GM12892 (cell line): ENCODE data around the gene PRKAR1B.

Experiments
- POLR2A ChIP-seq: IDR thresholded peaks from 2 replicates; pipeline ENCODE4 v1.6.1; 2011; ENCODE audit warnings: low read depth, low read length, control low read depth
- POLR2AphosphoS5 ChIP-seq: IDR thresholded peaks from 2 replicates; pipeline ENCODE4 v1.6.1; 2011; ENCODE audit warnings: low read depth, low read length, control low read depth
- TAF1 ChIP-seq: IDR thresholded peaks from 2 replicates; pipeline ENCODE4 v1.6.1; 2011; ENCODE audit warnings: low read depth, mild to moderate bottlenecking, control low read depth, low read length, borderline replicate concordance

DNA sequence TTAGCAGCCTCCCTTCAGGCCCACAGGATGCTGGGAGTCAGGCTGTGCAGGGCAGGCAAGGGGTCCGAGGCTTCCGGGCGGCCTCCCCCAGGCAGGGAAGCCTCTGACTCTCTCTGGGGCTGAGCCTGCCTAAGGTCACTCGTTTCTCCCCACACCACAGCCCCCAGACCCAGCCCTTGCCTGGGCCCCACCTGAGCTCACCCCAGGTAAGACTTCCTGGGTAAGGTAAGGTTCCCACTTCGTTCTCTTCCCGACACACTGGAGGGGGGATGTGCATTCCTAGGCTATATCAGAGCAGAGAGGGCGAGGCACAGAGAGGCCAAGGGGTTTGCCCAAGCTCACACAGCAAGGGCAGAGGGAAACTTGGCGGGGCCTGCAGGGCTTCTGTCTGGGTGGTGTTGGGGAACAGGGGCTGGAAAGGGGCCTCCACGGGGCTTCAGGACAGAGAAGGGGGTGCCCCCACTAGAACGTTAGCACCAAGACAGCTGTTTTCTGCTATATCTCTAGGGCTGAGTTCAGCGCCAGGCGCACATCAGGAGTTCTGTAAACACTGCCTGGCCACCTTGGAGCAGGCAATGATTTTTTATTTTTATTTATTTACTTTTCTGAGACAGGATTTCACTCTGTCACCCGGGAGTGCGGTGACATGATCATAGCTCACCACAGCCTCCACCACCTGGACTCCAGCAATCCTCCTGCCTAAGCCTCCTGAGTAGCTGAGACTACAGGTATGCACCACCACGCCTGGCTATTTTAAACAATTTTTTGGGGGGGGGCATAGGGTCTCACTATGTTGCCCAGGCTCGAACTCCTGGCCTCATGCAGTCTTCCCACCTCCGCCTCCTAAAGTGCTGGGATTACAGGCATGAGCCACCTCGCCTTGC lies 182.5 kb downstream of the PRKAR1B start:
- TF ChIP-seq TAF1 (no peak), POLR2A (no peak), POLR2AphosphoS5 (no peak)
